GM13976 (cell line): ENCODE results near the gene PNMT.
"Not testable (repeated sequence)": the region's sequence is repeated elsewhere in the genome, so short reads cannot be mapped to it uniquely, and the experiment has no call there.

Source experiments
- DNase-seq: peaks from one replicate; pipeline ENCODE4 v3.0.0; 2012; ENCODE audit warnings: low spot score
- in situ Hi-C: fragments of 300-500 bp; cut with MboI; formaldehyde crosslinking; loops from one replicate; pipeline ENCODE4 v1.12.0; 2022; ENCODE audit warnings: low sequenced_read_pairs, mixed read lengths, inconsistent platforms; ENCODE audit not compliant: unreplicated experiment
- TF ChIP-seq, protein P1 (sequence below): IDR thresholded peaks from 2 replicates; pipeline ENCODE4 v1.5.1; 2012; ENCODE audit warnings: borderline replicate concordance, mild to moderate bottlenecking; ENCODE audit not compliant: insufficient read depth; ENCODE audit errors: extremely low read depth, missing control alignments, control extremely low read depth

PNMT gene

GRCh38 chr17:39696731-39697130 is 28.5 kb downstream of the PNMT start:
- DNase-seq = no peak
- in situ Hi-C loops = no loop called here
- TF ChIP-seq, protein P1, sequence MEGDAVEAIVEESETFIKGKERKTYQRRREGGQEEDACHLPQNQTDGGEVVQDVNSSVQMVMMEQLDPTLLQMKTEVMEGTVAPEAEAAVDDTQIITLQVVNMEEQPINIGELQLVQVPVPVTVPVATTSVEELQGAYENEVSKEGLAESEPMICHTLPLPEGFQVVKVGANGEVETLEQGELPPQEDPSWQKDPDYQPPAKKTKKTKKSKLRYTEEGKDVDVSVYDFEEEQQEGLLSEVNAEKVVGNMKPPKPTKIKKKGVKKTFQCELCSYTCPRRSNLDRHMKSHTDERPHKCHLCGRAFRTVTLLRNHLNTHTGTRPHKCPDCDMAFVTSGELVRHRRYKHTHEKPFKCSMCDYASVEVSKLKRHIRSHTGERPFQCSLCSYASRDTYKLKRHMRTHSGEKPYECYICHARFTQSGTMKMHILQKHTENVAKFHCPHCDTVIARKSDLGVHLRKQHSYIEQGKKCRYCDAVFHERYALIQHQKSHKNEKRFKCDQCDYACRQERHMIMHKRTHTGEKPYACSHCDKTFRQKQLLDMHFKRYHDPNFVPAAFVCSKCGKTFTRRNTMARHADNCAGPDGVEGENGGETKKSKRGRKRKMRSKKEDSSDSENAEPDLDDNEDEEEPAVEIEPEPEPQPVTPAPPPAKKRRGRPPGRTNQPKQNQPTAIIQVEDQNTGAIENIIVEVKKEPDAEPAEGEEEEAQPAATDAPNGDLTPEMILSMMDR = no peak

DNA sequence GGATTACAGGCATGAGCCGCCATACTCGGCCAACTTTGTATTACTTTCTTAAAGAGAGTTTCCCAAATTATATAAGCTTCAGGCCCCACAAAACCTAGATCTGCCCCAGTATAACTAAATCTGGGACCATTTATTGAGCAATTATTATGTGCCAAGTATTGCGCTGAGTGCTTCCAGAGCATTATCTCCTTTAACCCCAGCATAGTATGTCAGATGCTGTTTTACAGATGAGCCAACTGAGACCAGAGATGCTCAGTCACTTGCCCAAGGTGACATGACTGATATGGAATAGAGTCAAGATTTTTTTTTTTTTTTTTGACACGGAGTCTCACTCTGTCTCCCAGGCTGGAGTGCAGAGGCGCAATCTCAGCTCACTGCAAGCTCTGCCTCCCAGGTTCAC is 29.7 kb downstream of the PNMT start:
- in situ Hi-C loops = no loop called here
- DNase-seq = no peak
- TF ChIP-seq, protein P1 = no peak

DNA sequence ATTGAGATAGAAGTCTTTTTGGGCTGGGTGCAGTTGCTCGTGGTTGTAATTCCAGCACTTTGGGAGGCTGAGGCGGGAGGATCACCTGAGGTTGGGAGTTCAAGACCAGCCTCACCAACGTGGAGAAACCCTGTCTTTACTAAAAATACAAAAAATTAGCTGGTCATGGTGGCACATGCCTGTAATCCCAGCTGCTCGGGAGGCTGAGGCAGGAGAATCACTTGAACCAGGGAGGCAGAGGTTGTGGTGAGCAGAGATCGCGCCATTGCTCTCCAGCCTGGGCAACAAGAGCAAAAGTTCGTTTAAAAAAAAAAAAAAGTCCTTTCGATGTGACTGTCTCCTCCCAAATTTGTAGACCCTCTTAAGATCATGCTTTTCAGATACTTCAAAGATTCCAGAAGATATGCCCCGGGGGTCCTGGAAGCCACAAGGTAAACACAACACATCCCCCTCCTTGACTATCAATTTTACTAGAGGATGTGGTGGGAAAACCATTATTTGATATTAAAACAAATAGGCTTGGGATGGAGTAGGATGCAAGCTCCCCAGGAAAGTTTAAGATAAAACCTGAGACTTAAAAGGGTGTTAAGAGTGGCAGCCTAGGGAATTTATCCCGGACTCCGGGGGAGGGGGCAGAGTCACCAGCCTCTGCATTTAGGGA is 31.0 kb downstream of the PNMT start:
- DNase-seq, in situ Hi-C loops: not testable (repeated sequence)

- in situ Hi-C loops = no loop called here
- TF ChIP-seq, protein P1 = no peak
Observed at GRCh38 chr17:39699818-39700147, 31.5 kb downstream of the PNMT start, which contains the start of gene ERBB2. Gene ERBB2, plus strand, starts transcription at chr17:39700064. Its CDS starts 175 bp downstream, at chr17:39700239.

GRCh38 chr17:39700148-39700987 is 32.1 kb downstream of the PNMT start:
- in situ Hi-C loops = no loop called here
- TF ChIP-seq, protein P1 = no peak
- no peak for DNase-seq

More at GRCh38 chr17:39699818-39700147, 31.5 kb downstream of the PNMT start, which contains the start of gene ERBB2:
- no peak for DNase-seq

- TF ChIP-seq, protein P1 = no peak
- DNase-seq = no peak
- in situ Hi-C loops = no loop called here
Observed at GRCh38 chr17:39701012-39701783, 32.9 kb downstream of the PNMT start.

GRCh38 chr17:39701784-39702422 is 33.6 kb downstream of the PNMT start:
- no peak for DNase-seq
- TF ChIP-seq, protein P1 = no peak
- in situ Hi-C loops = no loop called here
